Panc1 (cell line): ENCODE results near the gene AKAP13. TPM values are rescaled to one million over a fixed set of nuclear protein-coding genes. Genes with fewer than 3 reads are reported as not detected.

Experiments
- ATAC-seq: fragments of 200-7000 bp; cut with Tn5 transposase; 2 replicates; pipeline ENCODE4 v1.9.1; 2020; ENCODE audit warnings: mild to moderate bottlenecking, moderate library complexity
- BruUV-seq: library from RNA; stranded (reverse); fragments of 400-500 nt; replicated peaks from 2 replicates; lab custom pipeline; 2021; lab: Mats Ljungman, UMichigan
- CTCF ChIA-PET: fragments of 300-600 bp; sonication (Branson Sonifier 250); formaldehyde crosslinking; loops from one replicate; lab custom pipeline; 2022; ENCODE audit warnings: antibody characterized with exemption; lab: Charles Lee
- POLR2A ChIA-PET: fragments of 300-600 bp; sonication (Branson Sonifier 250); formaldehyde crosslinking; loops from one replicate; lab custom pipeline; 2022; ENCODE audit warnings: antibody characterized with exemption; lab: Charles Lee
- DNase-seq: peaks from one replicate; pipeline ENCODE4 v3.0.0-alpha.2; 2010; ENCODE audit warnings: low read depth, low spot score
- H3K27ac ChIP-seq: 2 replicates; pipeline ENCODE4 v1.5.1; 2011; ENCODE audit warnings: mild to moderate bottlenecking, low read length, inconsistent platforms
- H3K27me3 ChIP-seq: fragments of 200-500 bp; sonication (Bioruptor generic); 2 replicates; pipeline ENCODE4 v1.6.0; 2014; ENCODE audit warnings: low read length, inconsistent platforms; ENCODE audit not compliant: control insufficient read depth, insufficient read depth
- H3K36me3 ChIP-seq: fragments of 200-500 bp; sonication (Bioruptor generic); 2 replicates; pipeline ENCODE4 v1.5.1; 2014; ENCODE audit warnings: inconsistent platforms, mild to moderate bottlenecking, low read length, moderate library complexity; ENCODE audit not compliant: control insufficient read depth, insufficient read depth
- H3K4me1 ChIP-seq: 2 replicates; pipeline ENCODE4 v1.5.1; 2011; ENCODE audit warnings: inconsistent platforms, mild to moderate bottlenecking, low read length, moderate library complexity; ENCODE audit not compliant: control insufficient read depth, insufficient read depth
- H3K4me3 ChIP-seq, 2 experiments: 2 replicates each; pipeline ENCODE4 v1.5.1; 2011 to 2012; ENCODE audit warnings: low read depth in 2 of 2, low read length in 2 of 2, mild to moderate bottlenecking in 2 of 2, inconsistent platforms in 1 of 2, moderate library complexity in 1 of 2
- H3K9me3 ChIP-seq: fragments of 200-500 bp; sonication (Bioruptor generic); 2 replicates; pipeline ENCODE4 v1.5.1; 2014; ENCODE audit warnings: low read depth, mild to moderate bottlenecking, inconsistent platforms, low read length, moderate library complexity; ENCODE audit not compliant: control insufficient read depth, insufficient read depth
- POLR2AphosphoS5 ChIP-seq: IDR thresholded peaks from 2 replicates; pipeline ENCODE4 v1.6.1; 2012; ENCODE audit warnings: mild to moderate bottlenecking, low read depth, low read length, moderate library complexity
- SIN3A ChIP-seq: IDR thresholded peaks from 2 replicates; pipeline ENCODE4 v1.6.1; 2012; ENCODE audit warnings: low read depth, mild to moderate bottlenecking, low read length, moderate library complexity, borderline replicate concordance; ENCODE audit not compliant: insufficient read depth
- TCF7L2 ChIP-seq: IDR thresholded peaks from 2 replicates; pipeline ENCODE4 v1.6.1; 2011; ENCODE audit warnings: mild to moderate bottlenecking, low read depth, low read length, inconsistent platforms
- in situ Hi-C: cut with HindIII; loops from 2 replicates; pipeline ENCODE4 v1.10.0; 2016; ENCODE audit warnings: low sequenced_read_pairs, low pct_unique_long_range_greater_than_20kb
- intact Hi-C: fragments of 100-400 bp; cut with micrococcal nuclease; formaldehyde crosslinking; loops from one replicate; pipeline ENCODE4 v1.10.0; 2022; ENCODE audit not compliant: unreplicated experiment
- total RNA-seq: library from RNA; stranded (reverse); gene quantifications from one replicate; pipeline ENCODE4 v1.2.1, GENCODE V29; 2021; ENCODE audit not compliant: unreplicated experiment
- TF ChIP-seq, protein P1 (sequence below), 2 experiments: IDR thresholded peaks; 2 replicates each; pipeline ENCODE4 v1.6.1; 2011 to 2012; ENCODE audit warnings: low read depth in 2 of 2, control low read depth in 1 of 2, low read length in 1 of 2, mild to moderate bottlenecking in 1 of 2, moderate library complexity in 1 of 2; ENCODE audit not compliant: insufficient read depth in 1 of 2
- TF ChIP-seq, protein P2 (sequence below): fragments of 450-650 bp; IDR thresholded peaks from 2 replicates; pipeline ENCODE4 v1.5.1; 2017; ENCODE audit warnings: mild to moderate bottlenecking

The AKAP13 gene
- total RNA-seq, 1 experiment from 2014 or later = 94.2 TPM

DNA sequence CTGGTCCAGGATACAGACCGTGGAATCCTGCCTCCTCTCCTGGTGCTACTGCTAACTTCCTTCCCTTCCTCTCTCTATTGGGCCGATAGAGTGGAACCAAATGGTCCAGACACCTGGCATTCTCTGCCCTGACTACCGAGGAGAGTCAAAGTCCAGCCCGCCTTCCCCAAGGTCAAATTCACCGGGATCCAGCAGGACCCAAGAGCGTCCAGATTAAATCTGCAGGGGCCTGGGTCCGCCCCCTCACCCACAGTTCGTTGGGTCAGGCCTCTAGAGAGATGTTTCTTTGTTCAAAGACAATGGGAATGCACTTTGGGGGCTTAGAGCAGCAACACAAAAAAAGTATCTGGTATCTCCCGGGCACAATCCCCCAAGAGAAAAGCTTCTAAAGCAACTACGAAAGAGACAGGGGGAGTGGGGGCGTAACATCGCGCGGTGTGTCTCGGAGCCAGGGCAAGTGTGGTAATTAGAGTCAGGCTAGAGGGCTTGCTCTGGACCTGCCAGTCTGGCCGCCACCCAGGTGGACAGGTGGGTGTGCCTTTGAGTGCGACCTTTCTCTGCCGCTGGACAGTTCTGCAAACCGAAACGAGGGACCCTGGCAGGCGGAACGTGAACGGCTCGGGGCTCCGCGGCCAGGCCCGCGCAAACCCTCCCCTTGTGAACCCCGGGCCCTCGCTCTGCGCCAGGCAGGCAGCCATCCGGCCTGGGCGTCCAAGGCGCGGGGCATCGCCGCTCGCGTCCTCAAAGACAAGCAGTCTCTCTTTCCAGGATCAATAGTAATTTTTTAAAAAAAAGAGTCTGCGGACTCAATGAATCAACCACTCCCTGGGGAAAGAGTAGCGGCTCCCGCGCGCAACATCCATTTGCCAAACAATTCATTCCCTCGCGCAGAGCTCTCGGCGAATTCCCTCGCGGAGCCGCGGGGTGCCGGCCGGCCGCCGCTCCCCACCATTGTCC, 413.5 kb downstream of the AKAP13 start:
- no peak for TF ChIP-seq SIN3A
- TF ChIP-seq, protein P1, sequence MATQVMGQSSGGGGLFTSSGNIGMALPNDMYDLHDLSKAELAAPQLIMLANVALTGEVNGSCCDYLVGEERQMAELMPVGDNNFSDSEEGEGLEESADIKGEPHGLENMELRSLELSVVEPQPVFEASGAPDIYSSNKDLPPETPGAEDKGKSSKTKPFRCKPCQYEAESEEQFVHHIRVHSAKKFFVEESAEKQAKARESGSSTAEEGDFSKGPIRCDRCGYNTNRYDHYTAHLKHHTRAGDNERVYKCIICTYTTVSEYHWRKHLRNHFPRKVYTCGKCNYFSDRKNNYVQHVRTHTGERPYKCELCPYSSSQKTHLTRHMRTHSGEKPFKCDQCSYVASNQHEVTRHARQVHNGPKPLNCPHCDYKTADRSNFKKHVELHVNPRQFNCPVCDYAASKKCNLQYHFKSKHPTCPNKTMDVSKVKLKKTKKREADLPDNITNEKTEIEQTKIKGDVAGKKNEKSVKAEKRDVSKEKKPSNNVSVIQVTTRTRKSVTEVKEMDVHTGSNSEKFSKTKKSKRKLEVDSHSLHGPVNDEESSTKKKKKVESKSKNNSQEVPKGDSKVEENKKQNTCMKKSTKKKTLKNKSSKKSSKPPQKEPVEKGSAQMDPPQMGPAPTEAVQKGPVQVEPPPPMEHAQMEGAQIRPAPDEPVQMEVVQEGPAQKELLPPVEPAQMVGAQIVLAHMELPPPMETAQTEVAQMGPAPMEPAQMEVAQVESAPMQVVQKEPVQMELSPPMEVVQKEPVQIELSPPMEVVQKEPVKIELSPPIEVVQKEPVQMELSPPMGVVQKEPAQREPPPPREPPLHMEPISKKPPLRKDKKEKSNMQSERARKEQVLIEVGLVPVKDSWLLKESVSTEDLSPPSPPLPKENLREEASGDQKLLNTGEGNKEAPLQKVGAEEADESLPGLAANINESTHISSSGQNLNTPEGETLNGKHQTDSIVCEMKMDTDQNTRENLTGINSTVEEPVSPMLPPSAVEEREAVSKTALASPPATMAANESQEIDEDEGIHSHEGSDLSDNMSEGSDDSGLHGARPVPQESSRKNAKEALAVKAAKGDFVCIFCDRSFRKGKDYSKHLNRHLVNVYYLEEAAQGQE (IDR thresholded peaks at IDR 0.05; ENCODE audit: insufficient read depth in 1 of 2, low read depth in 2 of 2, low read length in 1 of 2) = no peak
- TF ChIP-seq, protein P2, sequence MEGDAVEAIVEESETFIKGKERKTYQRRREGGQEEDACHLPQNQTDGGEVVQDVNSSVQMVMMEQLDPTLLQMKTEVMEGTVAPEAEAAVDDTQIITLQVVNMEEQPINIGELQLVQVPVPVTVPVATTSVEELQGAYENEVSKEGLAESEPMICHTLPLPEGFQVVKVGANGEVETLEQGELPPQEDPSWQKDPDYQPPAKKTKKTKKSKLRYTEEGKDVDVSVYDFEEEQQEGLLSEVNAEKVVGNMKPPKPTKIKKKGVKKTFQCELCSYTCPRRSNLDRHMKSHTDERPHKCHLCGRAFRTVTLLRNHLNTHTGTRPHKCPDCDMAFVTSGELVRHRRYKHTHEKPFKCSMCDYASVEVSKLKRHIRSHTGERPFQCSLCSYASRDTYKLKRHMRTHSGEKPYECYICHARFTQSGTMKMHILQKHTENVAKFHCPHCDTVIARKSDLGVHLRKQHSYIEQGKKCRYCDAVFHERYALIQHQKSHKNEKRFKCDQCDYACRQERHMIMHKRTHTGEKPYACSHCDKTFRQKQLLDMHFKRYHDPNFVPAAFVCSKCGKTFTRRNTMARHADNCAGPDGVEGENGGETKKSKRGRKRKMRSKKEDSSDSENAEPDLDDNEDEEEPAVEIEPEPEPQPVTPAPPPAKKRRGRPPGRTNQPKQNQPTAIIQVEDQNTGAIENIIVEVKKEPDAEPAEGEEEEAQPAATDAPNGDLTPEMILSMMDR = no peak
- no peak for TF ChIP-seq POLR2AphosphoS5
- no peak for TF ChIP-seq TCF7L2
- POLR2A ChIA-PET = no interaction called here
- CTCF ChIA-PET = interaction anchor here (1.1 kb wide), 1 partner anchor 463 kb away, joined by 3 read pairs; no protein-coding TSS in a partner anchor
- Histone ChIP-seq H3K27me3 (no peaks in the 10 kb centered on the region), H3K36me3 (no peaks in the 10 kb centered on the region; the same call in 1 of the 2 replicates), H3K4me3 (peak overlapping the region; percentile 77 to 87), H3K27ac (peak overlapping the region; percentile 20), H3K4me1 (peaks cover 17% of the 10 kb centered on the region), H3K9me3 (no peaks in the 10 kb centered on the region)
- DNase-seq (no peak), ATAC-seq (peak; percentile 50)
- in situ Hi-C loops (no loop called here), intact Hi-C loops (no loop called here)
- no TSS peak for BruUV-seq

DNA sequence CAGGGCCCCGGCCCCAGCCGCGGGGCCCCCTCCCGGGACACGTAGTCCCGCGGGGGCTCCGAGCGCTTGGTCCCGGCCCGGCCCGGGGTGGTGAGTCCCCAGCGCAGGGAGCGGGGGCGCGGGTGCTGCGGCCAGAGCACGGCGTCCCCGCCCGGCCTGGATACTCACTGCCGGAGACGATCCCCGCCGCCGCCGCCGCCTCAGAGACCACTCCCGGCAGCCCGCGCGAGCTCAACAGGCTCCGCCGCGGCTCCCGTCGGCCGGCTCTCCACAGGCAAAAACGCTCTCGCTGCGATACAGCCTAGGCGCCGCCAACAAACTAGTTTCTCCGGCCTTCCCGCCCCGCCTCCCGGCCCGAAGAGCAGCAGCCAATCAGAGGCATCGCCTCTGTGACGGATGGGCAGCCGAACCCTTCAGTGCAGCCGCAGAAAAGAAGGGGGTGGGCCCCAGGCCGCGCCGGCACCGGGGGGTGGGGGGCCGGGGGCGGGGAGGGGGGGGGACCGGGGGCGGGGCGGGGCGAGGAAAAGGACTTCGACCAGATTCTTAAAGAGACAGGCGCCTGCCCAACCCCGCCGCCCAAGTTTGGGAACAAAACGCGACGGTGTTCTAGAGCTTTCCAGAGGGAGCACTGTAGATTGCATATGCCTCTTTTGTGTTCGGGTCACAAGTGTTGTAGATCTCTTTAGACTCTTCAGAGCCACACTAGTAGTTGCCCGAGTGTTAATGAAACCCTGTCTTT, 414.4 kb downstream of the AKAP13 start, which contains the start of gene KLHL25:
Gene KLHL25, minus strand, starts transcription at position 328 of the 739 bp plus-strand sequence. CDS start 25,115 bp downstream, outside the sequence.
- ATAC-seq = peak; percentile 98
- peak; percentile 45 for DNase-seq
- TF ChIP-seq SIN3A (0 out of 2 replicates have a peak, but pooled peaks have one; percentile 42), POLR2AphosphoS5 (peak; percentile 58; the same call in 1 of the 2 replicates), TCF7L2 (no peak)
- TF ChIP-seq, protein P2 = no peak
- TF ChIP-seq, protein P1 (IDR thresholded peaks at IDR 0.05; ENCODE audit: insufficient read depth in 1 of 2, low read depth in 2 of 2, low read length in 1 of 2) = no peak
- intact Hi-C loops = no loop called here
- no TSS peak for BruUV-seq
- peak within 1 kb of the TSS; percentile 84 for H3K27ac ChIP-seq
- H3K9me3 ChIP-seq = no peaks in the 10 kb centered on the region
- CTCF ChIA-PET = no interaction called here
- in situ Hi-C loops = no loop called here
- no peaks in the 10 kb centered on the region for H3K27me3 ChIP-seq
- peaks cover 17% of the 10 kb centered on the region for H3K4me1 ChIP-seq
- peak within 1 kb of the TSS; percentile 77 to 87 for H3K4me3 ChIP-seq
- no peaks in the 10 kb centered on the region; the same call in 1 of the 2 replicates for H3K36me3 ChIP-seq
- POLR2A ChIA-PET = no interaction called here
